Neural progenitor cell (in vitro differentiated cells): ENCODE results near the gene RNF222. TPM values are rescaled to one million over a fixed set of nuclear protein-coding genes. Genes with fewer than 3 reads are reported as not detected.
A peak's percentile ranks its signal among the peaks of the same experiment; 100 is the strongest.

Experiments
- DNase-seq: peaks from one replicate; pipeline ENCODE4 v3.0.0-alpha.2; 2016; ENCODE audit warnings: low spot score
- H2AFZ ChIP-seq: fragments of 200-600 bp; sonication (generic); replicated peaks from 2 replicates; pipeline ENCODE4 v1.6.1; 2016; ENCODE audit warnings: antibody characterized with exemption
- H3F3A ChIP-seq: fragments of 200-600 bp; sonication (generic); 2 replicates; pipeline ENCODE4 v1.6.1; 2016; ENCODE audit warnings: antibody characterized with exemption, low read depth
- H3K27ac ChIP-seq: fragments of 200-600 bp; sonication (generic); 2 replicates; pipeline ENCODE4 v1.5.1; 2016; ENCODE audit warnings: mild to moderate bottlenecking
- H3K27me3 ChIP-seq: fragments of 200-600 bp; sonication (generic); 2 replicates; pipeline ENCODE4 v1.6.1; 2016; ENCODE audit warnings: mild to moderate bottlenecking, moderate library complexity
- H3K36me3 ChIP-seq: fragments of 200-600 bp; sonication (generic); 2 replicates; pipeline ENCODE4 v1.5.1; 2016
- H3K4me1 ChIP-seq: fragments of 200-600 bp; sonication (generic); 2 replicates; pipeline ENCODE4 v1.6.1; 2016; ENCODE audit warnings: mixed run types
- H3K4me2 ChIP-seq: fragments of 200-600 bp; sonication (generic); 2 replicates; pipeline ENCODE4 v1.6.1; 2016
- H3K4me3 ChIP-seq: fragments of 200-600 bp; sonication (generic); 2 replicates; pipeline ENCODE4 v1.5.1; 2016
- H3K79me2 ChIP-seq: fragments of 200-600 bp; sonication (generic); 2 replicates; pipeline ENCODE4 v1.6.1; 2016; ENCODE audit warnings: low read depth
- H3K9ac ChIP-seq: fragments of 200-600 bp; sonication (generic); 2 replicates; pipeline ENCODE4 v1.6.1; 2016
- H3K9me3 ChIP-seq: fragments of 200-600 bp; sonication (generic); 2 replicates; pipeline ENCODE4 v1.5.1; 2016; ENCODE audit warnings: low read depth
- H4K20me1 ChIP-seq: fragments of 200-600 bp; sonication (generic); 2 replicates; pipeline ENCODE4 v1.6.1; 2016; ENCODE audit warnings: low read depth
- H3K27ac Mint-ChIP-seq: 3 replicates; pipeline ENCODE4 v1.8.0; 2021; ENCODE audit warnings: mixed read lengths
- H3K27me3 Mint-ChIP-seq: 2 replicates; pipeline ENCODE4 v1.8.0; 2022; ENCODE audit warnings: low read depth, mild to moderate bottlenecking, inconsistent platforms, moderate library complexity, mixed read lengths; ENCODE audit not compliant: insufficient read depth
- H3K36me3 Mint-ChIP-seq: 3 replicates; pipeline ENCODE4 v1.8.0; 2021; ENCODE audit warnings: mixed read lengths
- H3K4me1 Mint-ChIP-seq: 3 replicates; pipeline ENCODE4 v1.8.0; 2021; ENCODE audit warnings: mixed read lengths
- H3K4me3 Mint-ChIP-seq: 3 replicates; pipeline ENCODE4 v1.8.0; 2021; ENCODE audit warnings: mild to moderate bottlenecking, moderate library complexity, mixed read lengths
- H3K9me3 Mint-ChIP-seq: 3 replicates; pipeline ENCODE4 v1.8.0; 2020; ENCODE audit warnings: mixed read lengths
- EZH2 ChIP-seq: fragments of 200-600 bp; sonication (generic); IDR thresholded peaks from 2 replicates; pipeline ENCODE4 v1.6.1; 2017; ENCODE audit warnings: antibody characterized with exemption, mild to moderate bottlenecking, moderate library complexity
- EZH2phosphoT487 ChIP-seq: fragments of 200-600 bp; sonication (generic); IDR thresholded peaks from 2 replicates; pipeline ENCODE4 v1.6.1; 2017; ENCODE audit warnings: antibody characterized with exemption
- total RNA-seq: library from RNA; depleted of rRNA; stranded (reverse); fragments of >200 nt; gene quantifications from 2 replicates; pipeline ENCODE4 v1.2.3, GENCODE V29; 2015; ENCODE audit warnings: low replicate concordance
- TF ChIP-seq, protein P1 (sequence below): fragments of 200-600 bp; sonication (generic); IDR thresholded peaks from 2 replicates; pipeline ENCODE4 v1.5.1; 2017; ENCODE audit warnings: antibody characterized with exemption, mild to moderate bottlenecking

The RNF222 gene, protein sequence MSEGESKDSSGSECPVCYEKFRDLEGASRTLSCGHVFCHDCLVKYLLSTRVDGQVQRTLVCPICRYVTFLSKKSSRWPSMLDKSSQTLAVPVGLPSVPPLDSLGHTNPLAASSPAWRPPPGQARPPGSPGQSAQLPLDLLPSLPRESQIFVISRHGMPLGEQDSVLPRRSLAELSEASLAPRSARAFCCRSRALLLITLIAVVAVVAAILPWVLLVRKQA
- not detected in 2 replicates for total RNA-seq

DNA sequence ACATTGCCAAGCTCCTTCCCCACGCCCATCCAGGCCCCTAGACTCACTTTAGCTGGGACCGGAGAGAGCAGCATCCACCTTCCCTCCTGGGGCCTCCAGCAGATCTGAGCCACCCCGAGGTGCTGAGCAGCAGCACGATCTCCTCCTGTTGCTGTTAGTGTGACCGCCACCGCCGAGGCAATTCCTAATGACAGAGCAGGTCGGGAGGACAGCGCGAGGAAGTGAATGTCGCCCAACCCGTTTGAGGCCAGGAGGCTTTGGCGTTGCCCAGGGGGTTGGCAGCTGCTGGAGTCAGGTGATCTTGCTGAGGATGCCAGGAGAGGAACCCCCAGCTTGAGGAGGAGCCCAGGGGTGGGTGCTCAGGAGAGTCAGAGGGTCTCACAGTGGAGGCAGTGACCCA lies at the start of gene RNF222:
TSS of gene RNF222 (minus strand) at position 192 of the 400 bp plus-strand sequence. CDS start 4,366 bp downstream, outside the sequence.
- Histone ChIP-seq H3K27ac (no peak within 1 kb of the TSS), H4K20me1 (no peaks in the 10 kb centered on the region), H3K4me3 (no peak within 1 kb of the TSS), H3F3A (no peaks in the 10 kb centered on the region), H3K79me2 (no peaks in the 10 kb centered on the region), H3K9ac (no peak within 1 kb of the TSS), H3K9me3 (no peaks in the 10 kb centered on the region), H3K4me2 (no peak within 1 kb of the TSS), H2AFZ (no peak within 1 kb of the TSS), H3K36me3 (no peaks in the 10 kb centered on the region), H3K27me3 (peaks cover 19% of the 10 kb centered on the region), H3K4me1 (no peaks in the 10 kb centered on the region)
- TF ChIP-seq EZH2phosphoT487 (no peak), EZH2 (no peak)
- TF ChIP-seq, protein P1, sequence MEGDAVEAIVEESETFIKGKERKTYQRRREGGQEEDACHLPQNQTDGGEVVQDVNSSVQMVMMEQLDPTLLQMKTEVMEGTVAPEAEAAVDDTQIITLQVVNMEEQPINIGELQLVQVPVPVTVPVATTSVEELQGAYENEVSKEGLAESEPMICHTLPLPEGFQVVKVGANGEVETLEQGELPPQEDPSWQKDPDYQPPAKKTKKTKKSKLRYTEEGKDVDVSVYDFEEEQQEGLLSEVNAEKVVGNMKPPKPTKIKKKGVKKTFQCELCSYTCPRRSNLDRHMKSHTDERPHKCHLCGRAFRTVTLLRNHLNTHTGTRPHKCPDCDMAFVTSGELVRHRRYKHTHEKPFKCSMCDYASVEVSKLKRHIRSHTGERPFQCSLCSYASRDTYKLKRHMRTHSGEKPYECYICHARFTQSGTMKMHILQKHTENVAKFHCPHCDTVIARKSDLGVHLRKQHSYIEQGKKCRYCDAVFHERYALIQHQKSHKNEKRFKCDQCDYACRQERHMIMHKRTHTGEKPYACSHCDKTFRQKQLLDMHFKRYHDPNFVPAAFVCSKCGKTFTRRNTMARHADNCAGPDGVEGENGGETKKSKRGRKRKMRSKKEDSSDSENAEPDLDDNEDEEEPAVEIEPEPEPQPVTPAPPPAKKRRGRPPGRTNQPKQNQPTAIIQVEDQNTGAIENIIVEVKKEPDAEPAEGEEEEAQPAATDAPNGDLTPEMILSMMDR: no peak
- Mint-ChIP-seq H3K9me3 (no peaks in the 10 kb centered on the region), H3K4me3 (peak within 1 kb of the TSS; percentile 31), H3K4me1 (no peaks in the 10 kb centered on the region), H3K27me3 (peaks cover 11% of the 10 kb centered on the region), H3K36me3 (no peaks in the 10 kb centered on the region), H3K27ac (no peak within 1 kb of the TSS)
- no peak for DNase-seq

DNA sequence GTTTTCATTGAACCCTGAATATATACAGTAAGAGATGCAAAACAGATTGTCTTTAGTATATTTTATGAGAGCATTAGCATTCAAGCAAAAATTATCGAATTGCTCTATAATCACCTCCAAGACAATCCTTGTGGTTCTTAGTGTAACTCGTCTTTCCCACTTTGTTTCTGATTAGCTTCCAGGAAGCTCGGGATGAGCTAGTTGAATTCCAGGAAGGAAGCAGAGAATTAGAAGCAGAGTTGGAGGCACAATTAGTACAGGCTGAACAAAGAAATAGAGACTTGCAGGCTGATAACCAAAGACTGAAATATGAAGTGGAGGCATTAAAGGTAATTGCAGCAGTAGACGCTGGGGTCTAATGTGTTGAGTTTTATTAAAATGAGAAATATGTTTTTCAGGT lies 47.9 kb upstream of the RNF222 start:
- Mint-ChIP-seq H3K4me1 (peaks cover 28% of the 10 kb centered on the region), H3K27ac (no peak overlapping the region), H3K4me3 (no peak overlapping the region), H3K27me3 (no peaks in the 10 kb centered on the region), H3K9me3 (no peaks in the 10 kb centered on the region), H3K36me3 (peaks cover 14% of the 10 kb centered on the region)
- Histone ChIP-seq H2AFZ (no peak overlapping the region), H3K27ac (no peak overlapping the region), H3K9ac (no peak overlapping the region), H3K36me3 (peaks cover 14% of the 10 kb centered on the region), H3K79me2 (peaks cover 33% of the 10 kb centered on the region), H3K27me3 (no peaks in the 10 kb centered on the region), H3K9me3 (no peaks in the 10 kb centered on the region), H3K4me1 (peaks cover 8% of the 10 kb centered on the region), H3K4me2 (no peak overlapping the region), H4K20me1 (peaks cover 12% of the 10 kb centered on the region), H3K4me3 (no peak overlapping the region), H3F3A (peaks cover 11% of the 10 kb centered on the region)
- TF ChIP-seq EZH2phosphoT487: no peak
- TF ChIP-seq, protein P1: no peak
- DNase-seq: no peak

DNA sequence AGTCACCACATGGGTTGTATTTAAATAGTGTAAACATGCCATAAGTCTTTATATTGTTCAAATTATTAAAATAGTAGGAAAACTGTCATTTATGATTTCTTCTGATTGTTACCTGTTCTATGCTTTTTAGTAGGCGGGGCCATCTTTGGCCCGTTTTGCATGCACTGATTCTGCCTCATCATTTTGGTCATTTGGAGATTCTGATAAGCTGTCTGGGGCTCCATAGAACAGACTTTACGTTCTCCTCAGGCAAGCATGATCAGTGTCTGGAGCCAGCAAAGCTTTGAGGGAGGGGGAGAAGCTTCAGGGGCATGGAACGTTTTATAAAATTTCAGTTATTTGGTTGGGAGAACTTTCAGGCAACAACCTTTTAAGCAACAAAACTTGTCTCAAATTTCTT lies 46.9 kb upstream of the RNF222 start:
- Mint-ChIP-seq H3K4me3 (no peak overlapping the region), H3K36me3 (peaks cover 16% of the 10 kb centered on the region), H3K27ac (no peak overlapping the region), H3K9me3 (no peaks in the 10 kb centered on the region), H3K27me3 (peaks cover 2% of the 10 kb centered on the region), H3K4me1 (peaks cover 32% of the 10 kb centered on the region)
- no peak overlapping the region for H3K27ac ChIP-seq
- peaks cover 8% of the 10 kb centered on the region for H3K4me1 ChIP-seq
- H3F3A ChIP-seq: peaks cover 11% of the 10 kb centered on the region
- peaks cover 16% of the 10 kb centered on the region for H4K20me1 ChIP-seq
- H3K4me2 ChIP-seq: no peak overlapping the region
- H3K27me3 ChIP-seq: no peaks in the 10 kb centered on the region
- H3K4me3 ChIP-seq: no peak overlapping the region
- H3K79me2 ChIP-seq: peaks cover 44% of the 10 kb centered on the region
- H3K9me3 ChIP-seq: no peaks in the 10 kb centered on the region
- peaks cover 11% of the 10 kb centered on the region for H3K36me3 ChIP-seq
- DNase-seq: no peak
- H2AFZ ChIP-seq: no peak overlapping the region
- H3K9ac ChIP-seq: no peak overlapping the region
- TF ChIP-seq EZH2 (no peak), EZH2phosphoT487 (no peak)
- TF ChIP-seq, protein P1: no peak
